Neuronal stem cell (in vitro differentiated cells): Measurements from ENCODE around the gene ZNF443.
A peak's percentile ranks its signal among the peaks of the same experiment; 100 is the strongest.
"Not testable (repeated sequence)": the region's sequence is repeated elsewhere in the genome, so short reads cannot be mapped to it uniquely, and the experiment has no call there.

Experiments
- DNase-seq: peaks from one replicate; pipeline ENCODE4 v3.0.0-alpha.2; 2013; ENCODE audit warnings: low spot score
- H2AFZ ChIP-seq: one replicate; pipeline ENCODE4 v1.6.1; 2013; ENCODE audit warnings: mild to moderate bottlenecking, low read length, inconsistent platforms
- H2AK5ac ChIP-seq: 2 replicates; pipeline ENCODE4 v1.6.1; 2013; ENCODE audit warnings: low read depth, mild to moderate bottlenecking, inconsistent platforms, low read length, moderate library complexity, mixed read lengths
- H2BK120ac ChIP-seq: 2 replicates; pipeline ENCODE4 v1.6.1; 2013; ENCODE audit warnings: low read depth, mild to moderate bottlenecking, inconsistent platforms, low read length, moderate library complexity, mixed read lengths
- H2BK12ac ChIP-seq: one replicate; pipeline ENCODE4 v1.6.1; 2013; ENCODE audit warnings: low read length, inconsistent platforms
- H2BK15ac ChIP-seq: 2 replicates; pipeline ENCODE4 v1.6.1; 2013; ENCODE audit warnings: mild to moderate bottlenecking, low read length, inconsistent platforms, mixed read lengths
- H2BK5ac ChIP-seq: one replicate; pipeline ENCODE4 v1.6.1; 2013; ENCODE audit warnings: inconsistent platforms, mild to moderate bottlenecking, low read length, moderate library complexity
- H3K14ac ChIP-seq: one replicate; pipeline ENCODE4 v1.6.1; 2013; ENCODE audit warnings: low read length, inconsistent platforms
- H3K18ac ChIP-seq: 2 replicates; pipeline ENCODE4 v1.6.1; 2013; ENCODE audit warnings: low read length, inconsistent platforms
- H3K23ac ChIP-seq: 2 replicates; pipeline ENCODE4 v1.6.1; 2013; ENCODE audit warnings: low read depth, mild to moderate bottlenecking, mixed read lengths, low read length, inconsistent platforms; ENCODE audit not compliant: poor library complexity
- H3K27ac ChIP-seq: replicated peaks from 3 replicates; pipeline ENCODE4 v1.5.1; 2013; ENCODE audit warnings: low read length, inconsistent platforms
- H3K27me3 ChIP-seq, 3 experiments: 2 replicates each; pipeline ENCODE4 v1.6.1; 2013; ENCODE audit warnings: low read length in 3 of 3, mild to moderate bottlenecking in 2 of 3, inconsistent platforms in 1 of 3, low read depth in 1 of 3, mixed read lengths in 1 of 3, moderate library complexity in 1 of 3; ENCODE audit not compliant: control insufficient read depth in 3 of 3, insufficient read depth in 3 of 3
- H3K36me3 ChIP-seq, 2 donors: replicated peaks in 1 of 2; 2 replicates each; pipeline ENCODE4 v1.6.1; 2013; ENCODE audit warnings: low read length in 2 of 2; ENCODE audit not compliant: control insufficient read depth in 2 of 2, insufficient read depth in 2 of 2
- H3K4ac ChIP-seq: 2 replicates; pipeline ENCODE4 v1.6.1; 2013; ENCODE audit warnings: inconsistent platforms, mild to moderate bottlenecking, low read length, moderate library complexity
- H3K4me1 ChIP-seq, 2 donors: 1 replicate in 1 of 2; 2 replicates in 1 of 2; pipeline ENCODE4 v1.6.1; 2013; ENCODE audit warnings: low read length in 2 of 2, low read depth in 1 of 2; ENCODE audit not compliant: control insufficient read depth in 2 of 2, insufficient read depth in 1 of 2
- H3K4me2 ChIP-seq: one replicate; pipeline ENCODE4 v1.6.1; 2013; ENCODE audit warnings: mild to moderate bottlenecking, low read length, inconsistent platforms; ENCODE audit not compliant: insufficient read depth, poor library complexity, severe bottlenecking
- H3K4me3 ChIP-seq, 2 donors: 2 replicates each; pipeline ENCODE4 v1.5.1; 2013; ENCODE audit warnings: low read length in 2 of 2, mild to moderate bottlenecking in 2 of 2, inconsistent platforms in 1 of 2, moderate library complexity in 1 of 2
- H3K79me1 ChIP-seq: one replicate; pipeline ENCODE4 v1.6.1; 2013; ENCODE audit warnings: low read depth, mild to moderate bottlenecking, inconsistent platforms, low read length, moderate library complexity
- H3K9ac ChIP-seq: one replicate; pipeline ENCODE4 v1.6.1; 2013; ENCODE audit warnings: mild to moderate bottlenecking, low read depth, low read length, inconsistent platforms; ENCODE audit not compliant: poor library complexity
- H3K9me3 ChIP-seq, 2 donors: replicated peaks in 1 of 2; 2 replicates each; pipeline versions ENCODE3 to v1.6.1; 2013; ENCODE audit warnings: low read length in 2 of 2, mild to moderate bottlenecking in 2 of 2, inconsistent platforms in 1 of 2, low read depth in 1 of 2, mixed read lengths in 1 of 2, moderate library complexity in 1 of 2; ENCODE audit not compliant: control insufficient read depth in 2 of 2, insufficient read depth in 1 of 2
- H4K8ac ChIP-seq: one replicate; pipeline ENCODE4 v1.6.1; 2013; ENCODE audit warnings: low read depth, mild to moderate bottlenecking, inconsistent platforms, low read length, moderate library complexity
- H4K91ac ChIP-seq: one replicate; pipeline ENCODE4 v1.6.1; 2013; ENCODE audit warnings: low read length, low read depth, mild to moderate bottlenecking, inconsistent platforms; ENCODE audit not compliant: poor library complexity
- WGBS, 2 donors: extraction: QIAGEN DNeasy Blood & Tissue Kit; methylation state at CpG; one replicate each; pipeline ENCODE4 v1.1.7; 2013; ENCODE audit warnings: missing lambda C conversion rate in 2 of 2, mixed read lengths in 1 of 2; ENCODE audit not compliant: insufficient read length in 2 of 2, insufficient replicate concordance in 1 of 2; ENCODE audit errors: extremely low coverage in 2 of 2; 5-methylcytosine and 5-hydroxymethylcytosine counted together

The ZNF443 gene

GRCh38 chr19:12439686-12440540 is 908 bp downstream of the ZNF443 start:
- H3K27ac ChIP-seq = peak overlapping the region; percentile 94
- H4K8ac ChIP-seq, H3K27me3 ChIP-seq, H4K91ac ChIP-seq, H3K36me3 ChIP-seq, H3K4ac ChIP-seq, H2BK120ac ChIP-seq, H2BK15ac ChIP-seq, H2BK12ac ChIP-seq, H3K9me3 ChIP-seq, H3K4me1 ChIP-seq, H3K79me1 ChIP-seq, H2AK5ac ChIP-seq, H3K14ac ChIP-seq: not testable (repeated sequence)
- H3K18ac ChIP-seq = peak overlapping the region; percentile 96
- peak; percentile 23 for DNase-seq
- H3K4me3 ChIP-seq = peak overlapping the region; percentile 88 to 94
- peak overlapping the region; percentile 84 for H3K9ac ChIP-seq
- H2BK5ac ChIP-seq = peak overlapping the region; percentile 87
- H3K23ac ChIP-seq = peak overlapping the region; percentile 31
- H2AFZ ChIP-seq = peak overlapping the region; percentile 93
- peak overlapping the region; percentile 66 for H3K4me2 ChIP-seq
- no CpG with 5 or more reads among the region's 28 CpGs for WGBS, 2 donors

DNA sequence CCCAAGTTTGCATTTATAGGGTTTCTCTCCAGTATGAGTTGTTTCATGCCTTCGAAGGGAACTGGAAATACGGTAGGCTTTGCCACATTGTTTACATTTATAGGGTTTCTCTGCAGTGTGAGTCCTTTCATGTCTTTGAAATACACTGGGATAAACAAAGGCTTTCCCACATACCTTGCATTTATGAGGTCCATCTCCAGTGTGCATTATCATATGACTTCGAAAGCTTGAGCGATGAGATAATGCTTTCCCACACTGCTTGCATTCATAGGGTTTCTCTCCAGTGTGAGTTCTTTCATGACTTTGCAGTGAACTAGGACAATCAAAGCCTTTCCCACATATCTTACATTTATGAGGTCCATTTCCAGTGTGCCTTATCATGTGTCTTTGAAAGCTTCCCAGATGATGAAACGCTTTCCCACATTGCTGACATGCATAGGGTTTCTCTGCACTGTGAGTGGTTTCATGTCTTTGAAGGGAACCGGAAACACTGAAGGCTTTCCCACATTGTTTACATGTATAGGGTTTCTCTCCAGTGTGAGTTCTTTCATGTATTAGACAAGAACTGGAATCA is 10.0 kb downstream of the ZNF443 start:
- not testable (repeated sequence) for H3K23ac ChIP-seq, H3K27ac ChIP-seq, H3K4ac ChIP-seq, H3K18ac ChIP-seq, H4K8ac ChIP-seq, H2AFZ ChIP-seq, H2AK5ac ChIP-seq, H3K14ac ChIP-seq, H3K27me3 ChIP-seq, H3K4me3 ChIP-seq, H3K4me2 ChIP-seq, DNase-seq, H2BK12ac ChIP-seq, H3K9ac ChIP-seq, H4K91ac ChIP-seq, H3K79me1 ChIP-seq, H2BK15ac ChIP-seq, H2BK120ac ChIP-seq, H3K4me1 ChIP-seq, H2BK5ac ChIP-seq
- H3K9me3 ChIP-seq = peaks cover 10 to 59% of the 10 kb centered on the region in 2 donors
- H3K36me3 ChIP-seq = peaks cover 17 to 63% of the 10 kb centered on the region in 2 donors
- WGBS, 2 donors = no CpG with 5 or more reads among the region's 6 CpGs

- no peak overlapping the region for H3K4me2 ChIP-seq
- H3K23ac ChIP-seq = no peak overlapping the region
- no peak overlapping the region for H2BK5ac ChIP-seq
- H2AFZ ChIP-seq = no peak overlapping the region
- H3K9ac ChIP-seq = no peak overlapping the region
- H3K27ac ChIP-seq = no peak overlapping the region
- no peak overlapping the region for H2BK12ac ChIP-seq
- no peak overlapping the region for H4K91ac ChIP-seq
- no peaks in the 10 kb centered on the region for H3K4me1 ChIP-seq
- H2BK15ac ChIP-seq = no peak overlapping the region
- H3K79me1 ChIP-seq = no peaks in the 10 kb centered on the region
- no peak overlapping the region for H2BK120ac ChIP-seq
- no peaks in the 10 kb centered on the region for H3K27me3 ChIP-seq
- H3K18ac ChIP-seq = no peak overlapping the region
- WGBS, 2 donors = no CpG with 5 or more reads among the region's 4 CpGs
- DNase-seq = no peak
- peaks cover 17 to 79% of the 10 kb centered on the region in 2 donors for H3K36me3 ChIP-seq
- no peak overlapping the region for H3K14ac ChIP-seq
- no peak overlapping the region for H2AK5ac ChIP-seq
- no peak overlapping the region for H4K8ac ChIP-seq
- H3K4me3 ChIP-seq = no peak overlapping the region
- peaks cover 11 to 64% of the 10 kb centered on the region in 2 donors for H3K9me3 ChIP-seq
- H3K4ac ChIP-seq = no peak overlapping the region
Observed at GRCh38 chr19:12425888-12426274, 14.9 kb downstream of the ZNF443 start.

- Histone ChIP-seq H3K9ac (no peak overlapping the region), H3K4ac (no peak overlapping the region), H3K4me3 (no peak overlapping the region), H3K4me1 (no peaks in the 10 kb centered on the region), H2BK5ac (no peak overlapping the region), H3K23ac (no peak overlapping the region), H3K36me3 (peaks cover 12 to 73% of the 10 kb centered on the region in 2 donors), H3K27me3 (no peaks in the 10 kb centered on the region), H3K18ac (no peak overlapping the region), H4K8ac (no peak overlapping the region), H2BK12ac (no peak overlapping the region), H3K4me2 (no peak overlapping the region), H4K91ac (no peak overlapping the region), H3K27ac (no peak overlapping the region), H2AK5ac (no peak overlapping the region), H2BK120ac (no peak overlapping the region), H3K79me1 (no peaks in the 10 kb centered on the region), H3K14ac (no peak overlapping the region), H3K9me3 (peaks cover 10 to 62% of the 10 kb centered on the region in 2 donors), H2BK15ac (no peak overlapping the region), H2AFZ (no peak overlapping the region)
- DNase-seq = no peak
- no CpG with 5 or more reads among the region's 2 CpGs for WGBS, 2 donors
Observed at GRCh38 chr19:12425236-12425887, 15.5 kb downstream of the ZNF443 start.
